ENCODE data around the gene CDC42BPB.

DNA sequence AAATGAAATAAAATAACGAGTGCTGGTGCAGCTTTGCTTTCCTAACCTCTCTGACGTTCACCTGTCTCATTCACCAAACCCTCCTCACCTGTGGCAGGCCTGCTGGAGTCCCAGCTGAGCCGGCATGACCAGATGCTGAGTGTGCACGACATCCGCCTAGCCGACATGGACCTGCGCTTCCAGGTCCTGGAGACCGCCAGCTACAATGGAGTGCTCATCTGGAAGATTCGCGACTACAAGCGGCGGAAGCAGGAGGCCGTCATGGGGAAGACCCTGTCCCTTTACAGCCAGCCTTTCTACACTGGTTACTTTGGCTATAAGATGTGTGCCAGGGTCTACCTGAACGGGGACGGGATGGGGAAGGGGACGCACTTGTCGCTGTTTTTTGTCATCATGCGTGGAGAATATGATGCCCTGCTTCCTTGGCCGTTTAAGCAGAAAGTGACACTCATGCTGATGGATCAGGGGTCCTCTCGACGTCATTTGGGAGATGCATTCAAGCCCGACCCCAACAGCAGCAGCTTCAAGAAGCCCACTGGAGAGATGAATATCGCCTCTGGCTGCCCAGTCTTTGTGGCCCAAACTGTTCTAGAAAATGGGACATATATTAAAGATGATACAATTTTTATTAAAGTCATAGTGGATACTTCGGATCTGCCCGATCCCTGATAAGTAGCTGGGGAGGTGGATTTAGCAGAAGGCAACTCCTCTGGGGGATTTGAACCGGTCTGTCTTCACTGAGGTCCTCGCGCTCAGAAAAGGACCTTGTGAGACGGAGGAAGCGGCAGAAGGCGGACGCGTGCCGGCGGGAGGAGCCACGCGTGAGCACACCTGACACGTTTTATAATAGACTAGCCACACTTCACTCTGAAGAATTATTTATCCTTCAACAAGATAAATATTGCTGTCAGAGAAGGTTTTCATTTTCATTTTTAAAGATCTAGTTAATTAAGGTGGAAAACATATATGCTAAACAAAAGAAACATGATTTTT lies 151.9 kb downstream of the CDC42BPB start:
- TF ChIP-seq, protein P1, sequence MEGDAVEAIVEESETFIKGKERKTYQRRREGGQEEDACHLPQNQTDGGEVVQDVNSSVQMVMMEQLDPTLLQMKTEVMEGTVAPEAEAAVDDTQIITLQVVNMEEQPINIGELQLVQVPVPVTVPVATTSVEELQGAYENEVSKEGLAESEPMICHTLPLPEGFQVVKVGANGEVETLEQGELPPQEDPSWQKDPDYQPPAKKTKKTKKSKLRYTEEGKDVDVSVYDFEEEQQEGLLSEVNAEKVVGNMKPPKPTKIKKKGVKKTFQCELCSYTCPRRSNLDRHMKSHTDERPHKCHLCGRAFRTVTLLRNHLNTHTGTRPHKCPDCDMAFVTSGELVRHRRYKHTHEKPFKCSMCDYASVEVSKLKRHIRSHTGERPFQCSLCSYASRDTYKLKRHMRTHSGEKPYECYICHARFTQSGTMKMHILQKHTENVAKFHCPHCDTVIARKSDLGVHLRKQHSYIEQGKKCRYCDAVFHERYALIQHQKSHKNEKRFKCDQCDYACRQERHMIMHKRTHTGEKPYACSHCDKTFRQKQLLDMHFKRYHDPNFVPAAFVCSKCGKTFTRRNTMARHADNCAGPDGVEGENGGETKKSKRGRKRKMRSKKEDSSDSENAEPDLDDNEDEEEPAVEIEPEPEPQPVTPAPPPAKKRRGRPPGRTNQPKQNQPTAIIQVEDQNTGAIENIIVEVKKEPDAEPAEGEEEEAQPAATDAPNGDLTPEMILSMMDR (IDR thresholded peaks at IDR 0.05; ENCODE audit: low read depth, low read length), result no peak
- TF ChIP-seq, protein P2, sequence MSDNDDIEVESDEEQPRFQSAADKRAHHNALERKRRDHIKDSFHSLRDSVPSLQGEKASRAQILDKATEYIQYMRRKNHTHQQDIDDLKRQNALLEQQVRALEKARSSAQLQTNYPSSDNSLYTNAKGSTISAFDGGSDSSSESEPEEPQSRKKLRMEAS (IDR thresholded peaks at IDR 0.05; ENCODE audit: low read depth, low read length), result no peak
- TF ChIP-seq POLR2A (IDR thresholded peaks at IDR 0.05; ENCODE audit: extremely low read depth, insufficient read length) (no peak), MYC (IDR thresholded peaks at IDR 0.05; ENCODE audit: low read depth, low read length) (no peak)
